Vagina (tissue), 2 donors: ENCODE data around the gene OR10H3. TPM values are rescaled to one million over a fixed set of nuclear protein-coding genes. Genes with fewer than 3 reads are reported as not detected.

Experiments used
- DNase-seq, 2 donors: peaks; one replicate each; pipeline ENCODE4 v3.0.0-alpha.2; 2017; ENCODE audit errors: extremely low spot score in 2 of 2
- H3K27ac ChIP-seq: fragments of 200-600 bp; sonication (generic); one replicate; pipeline ENCODE4 v1.5.1; 2019
- H3K27me3 ChIP-seq: fragments of 200-600 bp; sonication (generic); one replicate; pipeline ENCODE4 v1.5.1; 2019
- H3K36me3 ChIP-seq, 2 donors: fragments of 200-600 bp; sonication (generic); one replicate each; pipeline ENCODE4 v1.5.1; 2017 to 2019
- H3K4me1 ChIP-seq: fragments of 200-600 bp; sonication (generic); one replicate; pipeline ENCODE4 v1.5.1; 2019
- H3K4me3 ChIP-seq, 2 donors: fragments of 200-600 bp; sonication (generic); 1 replicate in 1 of 2; 2 replicates in 1 of 2; pipeline ENCODE4 v1.5.1; 2016 to 2019
- H3K9me3 ChIP-seq: fragments of 200-600 bp; sonication (generic); one replicate; pipeline ENCODE4 v1.5.1; 2019
- POLR2A ChIP-seq, 2 donors: fragments of 450-650 bp; IDR thresholded peaks; one replicate each; pipeline ENCODE4 v1.6.1; 2017; ENCODE audit warnings: antibody characterized with exemption in 2 of 2, mild to moderate bottlenecking in 2 of 2, moderate library complexity in 2 of 2
- intact Hi-C: fragments of 100-400 bp; cut with DNase I; formaldehyde crosslinking; loops from one replicate; pipeline ENCODE4 v1.15.1; 2023
- total RNA-seq: library from RNA; depleted of rRNA; stranded (reverse); fragments of >200 nt; gene quantifications from one replicate; pipeline ENCODE4 v1.2.3, GENCODE V29; 2016

OR10H3 gene
- total RNA-seq, 1 donor from 2014 or later: not detected

GRCh38 chr19:15790096-15790495 is 52.3 kb downstream of the OR10H3 start:
- Histone ChIP-seq H3K27ac (no peak overlapping the region), H3K4me3 (no peak overlapping the region), H3K9me3 (no peaks in the 10 kb centered on the region), H3K36me3 (no peaks in the 10 kb centered on the region), H3K27me3 (no peaks in the 10 kb centered on the region), H3K4me1 (no peaks in the 10 kb centered on the region)
- intact Hi-C loops: no loop called here
- TF ChIP-seq POLR2A (IDR thresholded peaks at IDR 0.05): no peak
- no peak for DNase-seq

Other genes with a start within 250 kb of the OR10H3 start
- 12.3 TPM for gene CYP4F22, start 229.5 kb upstream of the OR10H3 start, total RNA-seq
- 0.98 TPM for gene CYP4F8, start 122.8 kb upstream of the OR10H3 start, total RNA-seq
- gene CYP4F3, start 97.1 kb upstream of the OR10H3 start, total RNA-seq: 29.7 TPM
- gene CYP4F12, start 64.9 kb upstream of the OR10H3 start, total RNA-seq: 76.1 TPM
- not detected for gene OR10H2, start 10.0 kb upstream of the OR10H3 start, total RNA-seq
- gene OR10H5, start 49.7 kb downstream of the OR10H3 start, total RNA-seq: not detected
- not detected for gene OR10H1, start 77.7 kb downstream of the OR10H3 start, total RNA-seq
- gene CYP4F2, start 160.1 kb downstream of the OR10H3 start, total RNA-seq: 6.9 TPM
- 5.6 TPM for gene CYP4F11, start 196.5 kb downstream of the OR10H3 start, total RNA-seq
- not detected for gene OR10H4, start 211.0 kb downstream of the OR10H3 start, total RNA-seq